AG09319 (cell line): ENCODE measurements around the gene ABHD13.
A peak's percentile ranks its signal among the peaks of the same experiment; 100 is the strongest.
"Not testable (repeated sequence)": the region's sequence is repeated elsewhere in the genome, so short reads cannot be mapped to it uniquely, and the experiment has no call there.

ENCODE experiments used
- DNase-seq: peaks from one replicate; pipeline ENCODE4 v3.0.0-alpha.2; 2010; ENCODE audit warnings: low read depth; ENCODE audit errors: extremely low read depth
- TF ChIP-seq, protein P1 (sequence below): IDR thresholded peaks from 2 replicates; pipeline ENCODE4 v1.5.1; 2011; ENCODE audit warnings: low read depth, mild to moderate bottlenecking, inconsistent platforms, low read length, moderate library complexity

ABHD13 gene

DNA sequence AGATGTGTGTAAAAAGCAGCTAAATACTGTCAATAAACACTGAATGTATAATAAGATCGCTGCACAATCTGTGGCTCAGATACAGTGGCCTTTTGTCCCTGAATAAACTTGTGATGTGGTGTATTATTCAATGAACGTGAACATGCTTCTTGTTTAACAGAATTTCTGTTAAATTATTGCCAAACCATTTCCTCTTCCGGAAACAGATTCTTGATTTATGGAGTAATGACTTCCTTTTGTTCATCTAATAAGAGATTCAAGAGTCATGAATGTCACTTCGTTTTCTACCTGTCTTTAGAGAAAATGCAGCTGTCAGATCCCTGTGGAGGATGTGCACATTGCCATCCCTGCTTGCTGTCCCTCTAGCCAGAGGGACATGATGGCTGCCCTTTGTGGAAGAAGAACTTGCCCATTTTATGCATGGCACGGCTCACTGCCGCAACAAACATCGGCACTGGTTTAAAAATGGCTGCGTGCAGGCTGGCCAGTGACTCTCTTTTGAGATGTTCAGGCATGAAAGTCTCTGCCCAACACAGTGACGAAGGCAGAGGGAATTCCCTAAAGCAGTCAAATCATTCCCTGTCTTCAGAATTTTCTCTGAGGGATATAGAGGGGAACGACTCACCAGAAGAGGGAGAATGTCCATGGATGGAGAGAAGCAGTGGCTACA lies 48.3 kb downstream of the ABHD13 start:
- DNase-seq, result no peak
- TF ChIP-seq, protein P1, sequence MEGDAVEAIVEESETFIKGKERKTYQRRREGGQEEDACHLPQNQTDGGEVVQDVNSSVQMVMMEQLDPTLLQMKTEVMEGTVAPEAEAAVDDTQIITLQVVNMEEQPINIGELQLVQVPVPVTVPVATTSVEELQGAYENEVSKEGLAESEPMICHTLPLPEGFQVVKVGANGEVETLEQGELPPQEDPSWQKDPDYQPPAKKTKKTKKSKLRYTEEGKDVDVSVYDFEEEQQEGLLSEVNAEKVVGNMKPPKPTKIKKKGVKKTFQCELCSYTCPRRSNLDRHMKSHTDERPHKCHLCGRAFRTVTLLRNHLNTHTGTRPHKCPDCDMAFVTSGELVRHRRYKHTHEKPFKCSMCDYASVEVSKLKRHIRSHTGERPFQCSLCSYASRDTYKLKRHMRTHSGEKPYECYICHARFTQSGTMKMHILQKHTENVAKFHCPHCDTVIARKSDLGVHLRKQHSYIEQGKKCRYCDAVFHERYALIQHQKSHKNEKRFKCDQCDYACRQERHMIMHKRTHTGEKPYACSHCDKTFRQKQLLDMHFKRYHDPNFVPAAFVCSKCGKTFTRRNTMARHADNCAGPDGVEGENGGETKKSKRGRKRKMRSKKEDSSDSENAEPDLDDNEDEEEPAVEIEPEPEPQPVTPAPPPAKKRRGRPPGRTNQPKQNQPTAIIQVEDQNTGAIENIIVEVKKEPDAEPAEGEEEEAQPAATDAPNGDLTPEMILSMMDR, result no peak

DNA sequence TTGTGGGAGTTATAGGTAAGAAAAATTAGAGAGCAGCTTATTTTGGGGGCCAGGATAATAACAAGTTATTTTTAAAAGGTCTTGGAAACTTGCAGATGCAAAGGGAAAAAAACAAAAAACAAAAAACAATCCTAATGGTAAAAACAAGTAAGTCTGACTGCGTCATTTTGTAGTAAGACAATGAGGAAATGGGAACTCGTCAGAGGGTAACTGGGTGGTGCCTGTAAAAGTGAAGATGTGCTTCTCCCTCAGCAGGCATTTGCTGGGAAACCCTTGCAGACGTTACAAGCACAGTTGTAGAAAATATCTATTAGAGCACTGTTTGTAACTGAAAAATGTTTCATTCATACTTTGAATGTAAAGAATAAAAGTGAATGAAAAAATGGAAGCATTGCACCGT lies 49.2 kb downstream of the ABHD13 start:
- DNase-seq, result no peak
- TF ChIP-seq, protein P1, result no peak

DNA sequence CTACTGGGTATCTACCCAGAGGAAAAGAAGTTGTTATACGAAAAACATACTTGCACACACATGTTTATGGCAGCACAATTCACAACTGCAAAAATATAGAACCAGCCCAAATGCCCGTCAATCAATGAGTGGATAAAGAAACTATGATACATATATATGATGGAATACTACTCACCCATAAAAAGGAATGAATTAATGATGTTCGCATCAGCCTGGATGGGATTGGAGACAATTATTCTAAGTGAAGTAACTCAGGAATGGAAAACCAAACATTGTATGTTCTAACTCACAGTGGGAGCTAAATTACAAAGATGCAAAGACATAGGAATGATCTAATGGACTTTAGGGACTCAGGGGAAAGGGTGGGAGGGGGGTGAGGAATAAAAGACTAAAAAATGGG lies 49.7 kb downstream of the ABHD13 start:
- DNase-seq, result not testable (repeated sequence)

DNA sequence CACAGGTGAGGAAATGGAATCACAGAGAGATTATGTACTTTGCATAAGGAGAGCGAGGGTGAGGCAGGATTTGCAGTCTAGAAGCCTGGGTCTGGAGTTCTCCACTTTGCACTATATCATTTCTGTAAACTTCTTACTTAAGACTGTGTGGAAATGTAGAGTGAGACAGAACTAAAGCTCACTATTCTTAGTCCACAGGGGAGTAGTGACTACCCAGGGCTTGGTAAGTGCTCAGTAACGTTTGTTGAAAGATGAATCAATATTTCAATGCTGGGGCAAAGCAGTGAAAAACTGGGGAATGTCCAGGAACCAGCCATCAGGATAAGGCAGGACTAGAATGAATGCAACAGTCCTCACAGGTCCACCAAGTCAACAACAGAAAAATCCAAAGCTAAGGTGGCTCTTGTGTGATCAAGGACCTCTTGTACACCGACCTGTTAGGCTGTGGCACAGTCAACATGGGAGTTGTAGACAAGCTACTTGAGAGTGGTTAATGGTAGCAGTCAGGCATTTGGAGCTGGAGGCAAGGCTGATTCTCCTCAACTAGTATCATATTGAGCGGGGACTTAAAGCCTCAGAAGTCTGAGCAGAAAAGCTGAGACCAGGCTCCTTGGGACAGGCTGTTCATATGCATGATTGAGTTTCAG lies 50.4 kb downstream of the ABHD13 start:
- TF ChIP-seq, protein P1, result no peak
- no peak for DNase-seq

DNA sequence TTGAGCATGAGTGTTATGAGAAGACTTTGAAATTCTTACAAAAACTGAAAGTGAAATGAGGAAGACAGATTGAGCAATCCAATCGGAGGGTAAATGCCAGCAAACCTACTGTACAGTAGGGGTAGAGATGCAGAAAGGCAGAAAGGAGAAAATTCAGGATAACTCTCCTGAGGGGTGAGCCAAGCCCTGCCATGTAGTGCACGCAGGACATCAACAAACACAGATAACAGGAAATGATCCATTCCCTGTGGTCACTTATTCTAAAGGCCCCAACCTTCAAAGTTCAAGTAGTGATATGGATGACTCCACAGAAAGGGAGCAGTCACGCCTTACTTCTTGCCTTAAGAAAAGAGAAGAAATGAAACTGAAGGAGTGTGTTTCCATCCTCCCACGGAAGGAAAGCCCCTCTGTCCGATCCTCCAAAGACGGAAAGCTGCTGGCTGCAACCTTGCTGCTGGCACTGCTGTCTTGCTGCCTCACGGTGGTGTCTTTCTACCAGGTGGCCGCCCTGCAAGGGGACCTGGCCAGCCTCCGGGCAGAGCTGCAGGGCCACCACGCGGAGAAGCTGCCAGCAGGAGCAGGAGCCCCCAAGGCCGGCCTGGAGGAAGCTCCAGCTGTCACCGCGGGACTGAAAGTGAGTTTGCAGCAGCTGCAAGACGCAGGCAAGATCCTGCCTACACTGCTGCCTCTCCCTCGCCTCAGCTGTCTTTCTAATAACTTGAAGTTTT lies 51.6 kb downstream of the ABHD13 start, which contains the start of gene TNFSF13B:
TNFSF13B (plus strand) TSS at position 118 of the 728 bp plus-strand sequence; CDS start at position 296, 178 bp downstream.
- no peak for DNase-seq

DNA sequence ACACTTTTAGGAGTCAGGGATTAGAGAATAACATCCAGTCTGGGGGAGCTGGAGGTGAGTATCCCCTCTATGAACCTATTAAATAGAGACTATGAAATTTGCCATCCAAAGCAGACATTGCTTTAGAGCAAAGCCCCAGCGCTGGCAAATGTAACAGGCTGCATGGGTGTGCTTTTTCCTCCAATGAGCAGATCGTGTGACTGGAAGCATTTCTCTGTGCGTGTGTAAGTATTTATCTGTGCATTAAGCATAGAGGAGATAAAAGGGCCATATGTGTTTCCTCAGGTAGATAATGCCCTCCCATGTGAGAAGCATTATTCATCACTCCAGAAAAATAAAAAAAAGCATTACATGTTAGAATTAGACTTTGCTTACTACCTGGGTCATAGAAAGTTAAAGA lies 52.2 kb downstream of the ABHD13 start:
- TF ChIP-seq, protein P1, result no peak
- DNase-seq, result no peak

More for the DNA sequence above, 51.6 kb downstream of the ABHD13 start, which contains the start of gene TNFSF13B:
- TF ChIP-seq, protein P1, result peak; percentile 10

DNA sequence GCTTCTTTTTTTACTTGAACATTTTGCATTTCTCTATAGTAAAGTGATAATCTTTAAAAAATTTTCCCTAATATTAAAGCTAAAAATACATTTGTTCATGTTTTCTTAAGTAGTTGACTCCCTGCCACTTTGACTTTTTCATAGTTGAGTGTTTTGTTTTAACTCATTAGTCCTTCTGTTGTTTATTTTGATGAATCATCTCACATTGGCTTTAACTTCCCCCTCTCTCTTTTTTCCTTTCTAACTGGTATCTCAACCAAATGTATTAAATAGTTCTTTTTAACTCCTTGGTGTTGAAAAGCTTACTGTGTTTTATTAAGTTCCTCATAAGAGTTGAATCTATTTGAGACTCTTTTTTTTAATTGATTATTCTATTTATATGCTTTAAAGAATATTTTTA lies 54.1 kb downstream of the ABHD13 start:
- TF ChIP-seq, protein P1, result no peak
- DNase-seq, result no peak
